GM12874 (cell line): ENCODE results near the gene SPTBN4.

Experiments used
- CTCF ChIP-seq: IDR thresholded peaks from 2 replicates; pipeline ENCODE4 v1.5.1; 2011; ENCODE audit warnings: low read depth, mild to moderate bottlenecking, control low read depth, low read length, moderate library complexity; ENCODE audit not compliant: insufficient read depth

SPTBN4 gene

GRCh38 chr19:40603389-40604170 is 136.8 kb downstream of the SPTBN4 start:
- TF ChIP-seq CTCF = no peak

GRCh38 chr19:40604171-40604646 is 137.4 kb downstream of the SPTBN4 start:
- TF ChIP-seq CTCF = no peak

GRCh38 chr19:40604647-40605215 is 137.9 kb downstream of the SPTBN4 start:
- no peak for TF ChIP-seq CTCF

- peak; percentile 52 for TF ChIP-seq CTCF
Observed at GRCh38 chr19:40605216-40605971, 138.6 kb downstream of the SPTBN4 start.

- TF ChIP-seq CTCF = no peak
Observed at GRCh38 chr19:40607311-40608239, 140.8 kb downstream of the SPTBN4 start.

- TF ChIP-seq CTCF = no peak
Observed at GRCh38 chr19:40608240-40608621, 141.4 kb downstream of the SPTBN4 start.
